Choroid plexus epithelial cell (primary cell): ENCODE measurements around the gene SH3BGRL2.
A peak's percentile ranks its signal among the peaks of the same experiment; 100 is the strongest.

Source experiments
- DNase-seq: peaks from one replicate; pipeline ENCODE4 v3.0.0-alpha.2; 2010; ENCODE audit warnings: low read depth
- H3K4me3 ChIP-seq: 2 replicates; pipeline ENCODE4 v1.5.1; 2011; ENCODE audit warnings: low read depth, mild to moderate bottlenecking, control low read depth, low read length, moderate library complexity
- CTCF ChIP-seq: conservative IDR thresholded peaks from 2 replicates; pipeline ENCODE4 v1.5.1; 2011; ENCODE audit warnings: low read depth, mild to moderate bottlenecking, control low read depth, inconsistent platforms, low read length, moderate library complexity

The SH3BGRL2 gene

GRCh38 chr6:79600313-79600712, 30.8 kb upstream of the SH3BGRL2 start:
- H3K4me3 ChIP-seq = no peak overlapping the region
- no peak for TF ChIP-seq CTCF
- no peak for DNase-seq

- H3K4me3 ChIP-seq = no peak overlapping the region
- no peak for TF ChIP-seq CTCF
- peak; percentile 86 for DNase-seq
These were observed 30.1 kb upstream of the SH3BGRL2 start for GRCh38 chr6:79600812-79601609.

GRCh38 chr6:79602859-79603258, 28.3 kb upstream of the SH3BGRL2 start:
- no peak for DNase-seq
- TF ChIP-seq CTCF = no peak

GRCh38 chr6:79604583-79605037, 26.5 kb upstream of the SH3BGRL2 start:
- peak; percentile 65 for DNase-seq
- no peak overlapping the region for H3K4me3 ChIP-seq
- TF ChIP-seq CTCF = no peak

More at GRCh38 chr6:79602859-79603258, 28.3 kb upstream of the SH3BGRL2 start:
- H3K4me3 ChIP-seq = no peak overlapping the region

- no peak for TF ChIP-seq CTCF
- H3K4me3 ChIP-seq = no peak overlapping the region
- peak; percentile 12 for DNase-seq
These were observed 26.1 kb upstream of the SH3BGRL2 start for GRCh38 chr6:79605061-79605460.

- DNase-seq = no peak
- H3K4me3 ChIP-seq = no peak overlapping the region
- no peak for TF ChIP-seq CTCF
These were observed 25.0 kb upstream of the SH3BGRL2 start for GRCh38 chr6:79605968-79606764.
